ENCODE data around the gene HPSE2.

DNA sequence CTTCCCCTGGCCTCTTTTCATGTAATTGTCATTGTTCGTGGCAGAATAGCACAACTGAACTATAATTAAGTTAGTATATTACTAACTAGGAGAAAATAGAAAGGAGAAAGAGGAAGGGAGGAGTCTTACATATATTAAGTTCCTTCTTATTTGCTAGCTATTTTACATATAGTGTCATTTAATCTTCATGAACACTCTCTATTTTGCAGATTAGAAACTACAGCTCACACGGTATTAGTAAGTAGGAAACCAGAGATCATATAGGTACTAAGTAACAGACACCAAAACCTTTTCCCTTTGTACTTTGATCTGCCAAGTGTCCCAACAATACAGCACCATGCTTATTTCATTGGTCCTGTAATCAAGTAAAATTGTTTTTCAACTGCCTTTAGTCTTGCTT is 586.5 kb downstream of the HPSE2 start:
- TF ChIP-seq, protein P1, sequence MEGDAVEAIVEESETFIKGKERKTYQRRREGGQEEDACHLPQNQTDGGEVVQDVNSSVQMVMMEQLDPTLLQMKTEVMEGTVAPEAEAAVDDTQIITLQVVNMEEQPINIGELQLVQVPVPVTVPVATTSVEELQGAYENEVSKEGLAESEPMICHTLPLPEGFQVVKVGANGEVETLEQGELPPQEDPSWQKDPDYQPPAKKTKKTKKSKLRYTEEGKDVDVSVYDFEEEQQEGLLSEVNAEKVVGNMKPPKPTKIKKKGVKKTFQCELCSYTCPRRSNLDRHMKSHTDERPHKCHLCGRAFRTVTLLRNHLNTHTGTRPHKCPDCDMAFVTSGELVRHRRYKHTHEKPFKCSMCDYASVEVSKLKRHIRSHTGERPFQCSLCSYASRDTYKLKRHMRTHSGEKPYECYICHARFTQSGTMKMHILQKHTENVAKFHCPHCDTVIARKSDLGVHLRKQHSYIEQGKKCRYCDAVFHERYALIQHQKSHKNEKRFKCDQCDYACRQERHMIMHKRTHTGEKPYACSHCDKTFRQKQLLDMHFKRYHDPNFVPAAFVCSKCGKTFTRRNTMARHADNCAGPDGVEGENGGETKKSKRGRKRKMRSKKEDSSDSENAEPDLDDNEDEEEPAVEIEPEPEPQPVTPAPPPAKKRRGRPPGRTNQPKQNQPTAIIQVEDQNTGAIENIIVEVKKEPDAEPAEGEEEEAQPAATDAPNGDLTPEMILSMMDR (IDR thresholded peaks at IDR 0.05), result no peak
- no peak for TF ChIP-seq POLR2AphosphoS5 (IDR thresholded peaks at IDR 0.05)
- TF ChIP-seq POLR2A (IDR thresholded peaks at IDR 0.05), result no peak
